SHP77 (cell line): ENCODE data around the gene SLC22A1.

Experiments
- DNase-seq, 2 experiments: peaks; one replicate each; lab custom pipeline; 2025; lab: John Stamatoyannopoulos, UW

The SLC22A1 gene

GRCh38 chr6:160173806-160174527 is 52.4 kb downstream of the SLC22A1 start:
- no peak for DNase-seq

DNA sequence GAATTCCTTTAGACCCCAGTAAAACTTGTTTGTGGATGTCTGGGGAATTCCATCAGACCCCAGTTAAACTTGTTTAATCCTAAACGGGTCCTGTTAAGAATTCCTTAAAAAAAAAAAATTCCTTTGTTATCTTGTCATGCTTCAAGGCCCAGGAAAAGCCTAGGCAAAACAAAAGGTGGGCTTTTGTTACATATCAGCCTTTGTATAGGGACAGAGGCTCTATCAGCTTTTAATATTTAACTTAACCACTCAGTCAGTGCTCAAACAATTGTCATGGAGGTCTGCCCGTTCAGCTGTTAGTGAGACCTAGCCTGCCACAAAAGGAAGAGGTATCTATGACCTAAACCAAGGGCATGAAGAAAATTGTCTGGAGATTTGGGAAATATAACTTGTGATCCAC is 53.1 kb downstream of the SLC22A1 start:
- no peak for DNase-seq

DNA sequence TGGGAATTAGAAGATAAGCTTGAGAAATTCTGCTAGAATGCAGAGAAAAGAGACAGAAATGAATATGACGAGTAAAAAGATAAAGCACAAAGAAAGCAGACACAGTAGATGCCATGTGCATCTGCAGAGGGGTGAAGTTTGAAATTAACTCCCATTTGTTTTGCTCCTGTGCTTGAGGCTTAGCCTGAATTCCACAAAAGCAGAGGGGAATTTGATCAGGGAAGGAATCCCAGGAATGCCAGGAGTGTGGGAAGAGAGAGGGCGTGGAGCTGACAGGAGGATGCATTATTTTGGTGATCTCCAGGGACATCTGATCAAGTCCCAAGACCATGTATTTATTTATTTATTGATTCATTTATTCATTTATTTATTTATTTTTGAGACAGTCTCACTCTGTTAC is 55.6 kb downstream of the SLC22A1 start:
- no peak for DNase-seq

- no peak for DNase-seq
Observed at GRCh38 chr6:160178271-160178670, 56.7 kb downstream of the SLC22A1 start.

- DNase-seq, result no peak
Observed at GRCh38 chr6:160180706-160181105, 59.1 kb downstream of the SLC22A1 start.

DNA sequence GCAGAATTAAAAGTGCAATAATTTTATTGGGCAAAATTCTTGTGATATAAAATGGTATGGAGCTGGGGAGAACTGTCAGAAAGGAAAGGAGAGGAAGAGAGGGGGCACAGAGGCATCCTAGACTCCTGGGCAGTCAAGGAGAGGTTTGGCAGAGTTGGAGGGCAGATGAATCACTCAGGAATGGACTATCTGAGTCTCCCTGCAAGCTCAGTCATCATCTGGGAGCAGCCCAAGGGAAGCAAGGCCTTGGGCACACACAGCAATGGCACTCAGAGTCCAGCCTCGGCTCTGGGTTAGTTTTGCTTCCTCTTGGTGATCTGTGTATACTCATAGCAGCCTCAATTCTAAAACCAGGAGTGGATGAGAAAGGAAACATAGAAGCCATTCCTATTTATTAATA is 67.2 kb downstream of the SLC22A1 start:
- no peak for DNase-seq

- DNase-seq, result no peak
Observed at GRCh38 chr6:160190081-160190480, 68.5 kb downstream of the SLC22A1 start.

DNA sequence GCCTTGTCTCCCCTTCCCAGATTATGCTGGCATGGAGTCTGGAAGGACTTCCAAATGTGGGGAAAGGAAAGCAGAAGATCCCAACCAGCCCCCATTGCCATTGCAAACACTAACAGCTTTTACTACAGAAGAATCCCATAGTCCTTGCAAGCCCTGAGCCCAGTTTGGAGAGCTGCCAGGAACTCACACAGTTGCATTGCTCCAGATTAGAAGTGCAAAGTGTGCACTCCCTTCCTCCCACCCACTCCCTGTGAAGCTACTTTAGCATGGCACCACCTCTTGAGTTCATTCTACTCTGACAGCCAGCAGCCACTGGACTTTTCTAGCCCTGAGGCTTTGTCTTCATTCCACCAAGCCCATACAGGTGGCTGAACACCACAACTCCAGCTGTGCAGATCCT is 69.4 kb downstream of the SLC22A1 start:
- no peak for DNase-seq

DNA sequence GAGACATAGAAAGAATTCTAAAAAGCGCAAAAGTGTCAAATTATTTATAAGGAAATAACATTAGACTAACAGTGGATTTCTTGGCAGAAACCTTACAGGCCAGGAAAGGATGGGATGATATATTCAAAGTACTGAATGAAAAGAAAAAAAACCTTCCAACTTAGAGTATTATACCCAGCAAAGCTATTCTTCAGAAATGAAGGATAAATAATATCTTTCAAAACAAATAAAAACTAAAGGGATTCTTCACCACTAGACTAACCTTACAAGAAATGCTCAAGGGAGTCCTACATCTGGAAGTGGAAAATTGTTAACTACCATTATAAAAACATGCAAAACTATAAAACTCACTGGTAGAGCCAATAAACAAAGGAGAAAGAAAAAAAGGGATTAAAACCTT is 71.2 kb downstream of the SLC22A1 start:
- no peak for DNase-seq

DNA sequence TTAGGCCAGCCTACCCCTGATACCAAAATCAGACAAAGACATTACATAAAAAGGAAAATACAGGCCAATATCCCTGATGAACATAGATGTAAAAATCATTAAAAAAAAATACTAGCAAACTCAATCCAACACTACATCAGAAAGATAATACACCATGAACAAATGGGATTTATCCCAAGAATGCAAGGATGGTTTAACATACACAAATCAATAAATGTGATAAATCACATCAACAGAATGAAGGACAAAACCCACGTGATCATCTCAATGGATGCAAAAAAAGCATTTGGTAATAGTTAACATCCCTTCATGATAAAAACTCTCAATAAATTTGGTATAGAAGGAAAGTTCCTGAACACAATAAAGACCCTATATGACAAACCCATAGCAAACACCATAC is 73.2 kb downstream of the SLC22A1 start:
- DNase-seq, result no peak

GRCh38 chr6:160197662-160198061 is 76.0 kb downstream of the SLC22A1 start:
- no peak for DNase-seq

- DNase-seq, result no peak
Observed at GRCh38 chr6:160198606-160199211, 77.1 kb downstream of the SLC22A1 start.

DNA sequence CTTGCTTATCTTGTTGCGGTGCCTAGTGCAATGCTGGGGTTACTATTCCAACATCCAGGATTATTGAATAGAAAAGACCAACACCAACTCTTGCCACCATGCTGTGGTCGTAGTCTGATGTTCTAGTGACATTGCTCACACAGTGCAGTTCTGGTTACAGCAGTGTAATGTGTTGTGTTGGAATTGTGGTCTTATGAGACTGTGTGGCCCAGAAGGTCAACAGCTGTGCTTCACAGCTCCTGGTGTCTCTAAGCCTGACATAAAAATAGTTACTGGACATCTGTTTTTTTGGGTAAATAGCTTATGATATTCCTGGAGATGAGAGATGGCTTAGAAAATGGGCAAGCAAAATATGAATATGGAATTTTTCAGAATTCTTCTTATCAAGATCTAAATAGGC is 79.4 kb downstream of the SLC22A1 start:
- no peak for DNase-seq

DNA sequence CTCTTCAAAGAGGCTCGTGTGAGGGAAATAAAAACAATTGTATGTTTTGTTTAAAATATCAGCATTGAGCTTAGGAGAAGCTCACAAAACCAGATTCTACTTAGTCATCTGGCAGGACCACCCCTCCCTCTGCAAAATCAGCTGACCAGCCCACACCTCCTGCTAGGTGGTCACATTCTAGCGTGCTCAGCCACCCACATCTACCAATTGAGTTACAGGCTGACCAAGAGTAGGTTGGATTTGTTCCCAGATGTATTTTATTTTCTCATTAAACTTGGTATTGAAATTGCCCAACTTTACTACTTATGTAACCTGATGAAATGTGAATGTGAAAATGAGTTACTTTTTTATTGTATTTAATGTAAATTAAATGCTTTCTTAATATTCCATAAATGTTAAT is 80.8 kb downstream of the SLC22A1 start:
- DNase-seq, result no peak

DNA sequence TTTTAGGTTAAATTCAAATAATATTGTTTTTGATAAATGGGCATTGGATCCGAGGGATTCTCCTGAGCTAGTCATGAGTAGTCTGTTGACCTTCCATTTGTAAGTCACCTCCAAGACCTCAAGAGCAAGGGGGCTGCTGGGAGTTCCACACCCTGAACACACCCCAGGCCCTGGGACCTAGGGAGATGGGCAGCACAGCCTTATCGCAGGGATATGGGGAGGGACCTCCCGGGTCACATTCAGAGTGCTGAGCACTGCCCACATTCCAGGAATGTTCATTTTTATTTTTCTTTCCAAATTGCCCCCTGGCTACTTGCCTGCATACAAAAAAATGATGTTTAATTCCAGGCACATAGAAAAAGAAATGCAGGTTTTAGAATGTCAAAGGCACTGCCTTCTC is 81.5 kb downstream of the SLC22A1 start:
- DNase-seq, result no peak

DNA sequence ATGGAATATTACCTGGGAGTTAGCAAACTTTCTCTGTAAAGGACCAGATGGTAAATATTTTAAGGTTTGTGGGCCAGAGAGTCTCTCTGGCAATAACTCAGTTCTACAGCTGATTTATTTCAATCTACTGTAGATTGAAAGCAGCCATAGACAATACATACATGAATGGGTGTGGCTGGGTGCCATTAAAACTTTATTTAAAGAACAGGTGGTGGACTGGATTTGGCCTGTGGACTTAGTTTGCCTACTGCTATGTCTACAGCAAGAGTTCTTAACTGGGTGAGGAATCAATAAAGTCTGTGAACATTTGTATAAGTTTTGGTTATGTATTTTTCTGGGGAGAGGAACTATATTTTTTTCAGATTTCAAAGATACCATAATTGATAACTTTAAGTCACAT is 81.9 kb downstream of the SLC22A1 start:
- DNase-seq, result no peak

DNA sequence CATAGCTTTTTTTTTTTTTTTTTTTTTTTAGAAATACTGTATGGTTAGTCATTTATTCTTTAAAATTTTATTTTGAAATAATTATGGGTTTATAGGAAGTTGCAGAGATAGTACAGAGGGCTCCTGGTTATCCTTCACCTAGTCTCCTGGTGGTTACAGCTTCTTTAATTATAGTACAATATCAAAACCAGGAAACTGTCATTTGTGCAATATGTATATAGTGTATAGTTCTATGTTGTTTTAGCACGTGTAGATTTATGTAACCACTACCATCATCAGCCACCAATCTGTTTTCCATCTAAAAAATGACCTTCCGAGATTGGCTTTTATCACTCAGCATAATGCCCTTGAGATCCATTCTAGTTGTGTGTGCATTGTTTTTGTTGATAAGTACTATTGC is 82.3 kb downstream of the SLC22A1 start:
- DNase-seq, result no peak

GRCh38 chr6:160204710-160205109 is 83.1 kb downstream of the SLC22A1 start:
- no peak for DNase-seq

GRCh38 chr6:160207618-160208017 is 86.0 kb downstream of the SLC22A1 start:
- no peak for DNase-seq
